A549 treated with AZD2906 at 1 μM for 4 hours (cell line): ENCODE results near the gene TEX13D. TPM values are rescaled to one million over a fixed set of nuclear protein-coding genes. Genes with fewer than 3 reads are reported as not detected.

ENCODE experiments used
- total RNA-seq: library from RNA; stranded (reverse); fragments of 200-300 nt; extraction: Qiagen RNA extraction; gene quantifications from 5 replicates; pipeline ENCODE4 v1.2.3, GENCODE V29; 2022

Gene TEX13D
- total RNA-seq: not detected in 5 replicates

GRCh38 chrX:124332481-124333424 lies at the start of gene TEX13D:
Gene TEX13D (plus strand): TSS chrX:124332660. CDS start chrX:124332918, 258 bp downstream.

GRCh38 chrX:124346117-124346876 lies 13.8 kb downstream of the TEX13D start, which contains the start of gene SH2D1A:
Gene SH2D1A (plus strand): TSS chrX:124346563. CDS start chrX:124346643, 80 bp downstream.

Other genes starting within 250 kb of the TEX13D start
- not detected in 5 replicates for gene SH2D1A, start 13.9 kb downstream of the TEX13D start, total RNA-seq